ENCODE data around the gene PCDH19.

The PCDH19 gene

DNA sequence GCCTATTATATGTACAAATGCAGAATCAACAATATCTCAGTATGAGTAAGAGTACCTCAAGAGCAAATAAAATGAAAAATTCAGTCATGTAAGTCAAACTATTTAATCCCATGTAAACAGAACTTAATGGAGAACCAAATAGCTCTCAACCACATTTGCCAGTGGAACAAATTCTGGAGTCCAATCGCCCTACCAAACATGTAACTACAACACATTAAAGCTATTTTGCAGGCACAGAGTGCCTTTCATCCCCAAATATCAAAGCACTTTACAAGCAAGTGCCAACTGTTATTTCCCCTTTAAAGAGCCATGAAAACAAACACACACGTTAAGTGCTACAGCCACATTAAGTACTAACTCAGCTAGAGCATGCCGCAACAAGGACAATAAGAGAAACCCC is 51.3 kb downstream of the PCDH19 start:
- no peak overlapping the region for H3K27ac ChIP-seq
- no peak for TF ChIP-seq ZFX (IDR thresholded peaks at IDR 0.05; ENCODE audit: borderline replicate concordance)

DNA sequence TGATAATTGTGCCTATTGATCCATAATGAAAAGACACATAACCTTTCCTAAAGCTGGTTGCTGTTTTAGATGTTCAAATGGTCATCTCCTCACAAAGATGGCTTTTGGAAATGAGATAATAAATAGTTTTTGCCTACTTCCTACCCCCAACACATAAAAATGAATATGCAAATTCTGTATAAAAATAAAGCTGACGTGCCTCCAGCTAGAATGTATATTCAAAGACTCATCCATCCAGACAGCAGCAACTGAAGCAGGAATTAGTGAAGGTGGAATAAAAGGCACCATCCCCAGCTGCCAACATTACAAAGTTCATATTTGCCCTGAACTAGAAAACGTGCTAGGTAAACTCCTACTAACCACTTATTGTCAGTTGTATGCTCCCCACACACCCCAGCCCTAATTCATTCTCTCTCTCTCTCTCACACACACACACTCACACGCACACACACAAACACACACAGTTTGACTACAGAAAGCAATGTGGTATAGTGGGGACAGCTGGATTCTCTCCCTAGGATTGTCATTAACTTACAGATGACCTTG is 53.6 kb downstream of the PCDH19 start:
- H3K27ac ChIP-seq = no peak overlapping the region
- TF ChIP-seq, protein P1, sequence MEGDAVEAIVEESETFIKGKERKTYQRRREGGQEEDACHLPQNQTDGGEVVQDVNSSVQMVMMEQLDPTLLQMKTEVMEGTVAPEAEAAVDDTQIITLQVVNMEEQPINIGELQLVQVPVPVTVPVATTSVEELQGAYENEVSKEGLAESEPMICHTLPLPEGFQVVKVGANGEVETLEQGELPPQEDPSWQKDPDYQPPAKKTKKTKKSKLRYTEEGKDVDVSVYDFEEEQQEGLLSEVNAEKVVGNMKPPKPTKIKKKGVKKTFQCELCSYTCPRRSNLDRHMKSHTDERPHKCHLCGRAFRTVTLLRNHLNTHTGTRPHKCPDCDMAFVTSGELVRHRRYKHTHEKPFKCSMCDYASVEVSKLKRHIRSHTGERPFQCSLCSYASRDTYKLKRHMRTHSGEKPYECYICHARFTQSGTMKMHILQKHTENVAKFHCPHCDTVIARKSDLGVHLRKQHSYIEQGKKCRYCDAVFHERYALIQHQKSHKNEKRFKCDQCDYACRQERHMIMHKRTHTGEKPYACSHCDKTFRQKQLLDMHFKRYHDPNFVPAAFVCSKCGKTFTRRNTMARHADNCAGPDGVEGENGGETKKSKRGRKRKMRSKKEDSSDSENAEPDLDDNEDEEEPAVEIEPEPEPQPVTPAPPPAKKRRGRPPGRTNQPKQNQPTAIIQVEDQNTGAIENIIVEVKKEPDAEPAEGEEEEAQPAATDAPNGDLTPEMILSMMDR (IDR thresholded peaks at IDR 0.05) = no peak
- no peak for TF ChIP-seq ZFX (IDR thresholded peaks at IDR 0.05; ENCODE audit: borderline replicate concordance)

DNA sequence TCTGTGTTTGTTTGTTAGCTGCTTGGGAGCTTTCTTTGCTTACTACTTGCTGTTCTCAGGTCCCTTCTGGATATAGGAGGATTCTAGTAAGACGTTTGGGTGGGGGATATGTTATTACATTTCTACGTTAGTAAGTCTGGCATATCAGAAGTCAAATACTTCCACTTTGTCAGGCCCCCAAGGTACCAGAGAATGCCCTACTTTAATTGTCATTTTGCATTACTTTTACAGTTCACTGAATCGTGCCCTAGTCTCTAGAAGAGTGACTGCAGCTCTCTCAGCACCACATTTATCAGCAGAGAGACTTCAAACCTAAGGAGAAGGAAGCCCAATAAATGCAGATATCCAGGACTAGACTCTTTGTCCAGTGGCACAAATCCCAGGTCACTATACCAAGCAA is 54.4 kb downstream of the PCDH19 start:
- H3K27ac ChIP-seq = no peak overlapping the region
- no peak for TF ChIP-seq ZFX (IDR thresholded peaks at IDR 0.05; ENCODE audit: borderline replicate concordance)
- TF ChIP-seq, protein P1 (IDR thresholded peaks at IDR 0.05) = no peak

DNA sequence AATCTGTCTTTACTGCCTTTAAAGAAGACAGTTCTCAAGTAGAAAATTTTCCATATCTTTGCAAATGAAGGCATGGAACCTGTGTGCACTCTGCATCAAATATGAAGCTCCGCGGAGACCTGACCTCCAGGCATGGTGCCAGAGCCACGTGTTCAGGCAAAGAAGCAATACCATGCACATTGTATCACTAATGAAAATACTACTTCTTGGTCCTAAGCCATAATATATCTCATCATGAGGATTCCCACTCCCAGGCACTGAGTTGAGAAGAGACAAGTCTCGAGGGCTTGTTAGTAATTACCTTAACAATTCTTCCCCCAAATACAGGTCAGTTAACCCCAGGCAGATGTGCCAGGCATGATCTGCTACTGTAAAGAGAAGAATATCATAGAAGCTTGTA is 56.7 kb downstream of the PCDH19 start:
- H3K27ac ChIP-seq = no peak overlapping the region
- no peak for TF ChIP-seq ZFX (IDR thresholded peaks at IDR 0.05; ENCODE audit: borderline replicate concordance)
- TF ChIP-seq, protein P1 (IDR thresholded peaks at IDR 0.05) = no peak

DNA sequence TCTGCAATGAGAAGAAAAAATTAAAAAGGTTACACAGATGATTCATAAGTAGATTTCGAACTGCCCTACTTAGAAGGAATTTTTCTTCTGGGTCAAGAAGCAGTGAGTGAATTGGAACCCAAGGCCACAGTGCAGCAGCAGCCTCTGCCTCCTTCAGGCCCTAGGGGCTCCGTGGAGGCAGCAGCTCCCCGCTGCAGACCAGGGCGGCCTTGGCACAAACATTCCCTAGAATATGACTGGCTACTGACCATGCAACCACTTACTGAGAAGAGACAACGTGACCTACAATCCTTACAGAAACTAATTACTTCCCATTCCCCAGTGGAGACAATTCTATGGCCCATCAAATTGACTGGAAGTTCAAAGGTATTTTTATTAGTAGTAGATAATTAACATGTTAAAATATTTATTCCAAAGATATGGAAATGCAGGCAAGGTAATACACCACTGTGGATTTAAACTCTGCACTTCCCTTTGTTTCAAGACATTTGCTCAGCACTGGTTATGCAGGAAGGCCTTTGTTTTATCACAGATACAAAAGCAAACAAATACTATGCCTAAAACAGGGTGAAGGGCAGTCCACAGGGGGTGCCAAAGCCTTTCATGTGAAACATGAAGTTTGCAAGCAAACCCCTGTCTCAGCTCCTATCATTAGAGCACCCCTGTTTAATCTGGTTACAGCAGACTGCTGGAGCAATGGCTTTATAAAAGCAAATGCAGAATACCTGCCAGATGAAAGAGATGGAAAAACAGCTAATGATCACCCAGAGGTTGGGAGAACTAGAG is 59.2 kb downstream of the PCDH19 start:
- H3K27ac ChIP-seq = no peak overlapping the region
- TF ChIP-seq, protein P1 (IDR thresholded peaks at IDR 0.05) = no peak
- TF ChIP-seq ZFX (IDR thresholded peaks at IDR 0.05; ENCODE audit: borderline replicate concordance) = no peak

DNA sequence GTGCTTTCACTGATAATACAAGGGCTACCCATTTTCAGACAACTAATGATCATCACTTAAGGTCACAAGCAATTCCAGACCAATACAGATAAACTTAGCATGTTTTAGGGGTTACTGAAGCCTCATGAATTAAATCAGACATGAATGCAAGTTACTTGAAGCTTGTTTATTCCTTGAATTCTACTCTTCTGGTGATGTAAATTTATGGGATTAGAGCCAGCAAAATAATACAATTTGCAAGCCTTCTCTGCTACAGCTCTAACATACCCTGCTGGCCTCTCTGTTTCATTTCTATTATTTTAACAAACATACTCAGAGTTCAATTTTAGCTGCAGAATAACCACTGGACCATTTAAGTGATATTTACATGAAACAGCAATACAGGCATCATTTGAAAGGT is 60.7 kb downstream of the PCDH19 start:
- TF ChIP-seq ZFX (IDR thresholded peaks at IDR 0.05; ENCODE audit: borderline replicate concordance) = no peak
- TF ChIP-seq, protein P1 (IDR thresholded peaks at IDR 0.05) = no peak
- H3K27ac ChIP-seq = no peak overlapping the region

DNA sequence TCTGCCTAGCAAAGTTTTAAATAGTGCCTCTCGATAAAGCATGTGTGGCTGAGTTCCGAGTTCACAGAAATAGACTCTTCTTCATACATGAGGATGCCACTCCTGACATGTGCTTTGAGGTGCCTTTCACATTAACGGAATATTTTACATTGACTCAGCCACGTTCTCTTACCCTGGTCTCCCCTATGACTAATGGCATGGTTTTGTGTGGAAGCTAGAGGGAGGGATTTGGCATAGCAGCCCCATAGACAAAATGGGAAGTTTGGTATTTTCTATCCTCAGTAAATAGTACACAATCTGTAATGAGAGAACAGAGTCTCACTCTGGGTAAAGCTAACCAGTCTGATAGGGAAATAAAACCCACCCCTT is 68.9 kb downstream of the PCDH19 start:
- TF ChIP-seq, protein P1 (IDR thresholded peaks at IDR 0.05) = no peak
- no peak overlapping the region for H3K27ac ChIP-seq

All from 22Rv1 (cell line).